Measurements from ENCODE around the gene ASNSD1.
"Not testable (repeated sequence)": the region's sequence is repeated elsewhere in the genome, so short reads cannot be mapped to it uniquely, and the experiment has no call there.

The ASNSD1 gene

DNA sequence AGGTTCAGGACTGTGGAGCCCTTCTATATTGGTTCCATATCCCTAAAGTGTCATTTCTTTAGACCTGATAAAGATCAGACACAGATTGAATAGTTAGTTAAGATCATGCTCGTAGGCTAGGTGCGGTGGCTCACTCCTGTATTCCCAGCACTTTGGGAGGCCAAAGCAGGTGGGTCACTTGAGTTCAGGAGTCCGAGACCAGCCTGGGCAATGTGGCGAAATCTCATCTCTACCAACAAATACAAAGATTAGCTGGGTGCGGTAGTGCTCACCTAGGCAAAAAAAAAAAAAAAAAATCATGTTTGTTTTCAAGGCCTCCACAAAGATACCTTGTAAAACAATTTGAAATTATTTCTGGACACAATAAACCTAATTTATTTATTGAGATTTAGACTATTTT lies 8.7 kb downstream of the ASNSD1 start:
- H3K36me3 ChIP-seq (ENCODE audit: control insufficient read depth, insufficient read depth, low read length): peaks cover 55% of the 10 kb centered on the region

DNA sequence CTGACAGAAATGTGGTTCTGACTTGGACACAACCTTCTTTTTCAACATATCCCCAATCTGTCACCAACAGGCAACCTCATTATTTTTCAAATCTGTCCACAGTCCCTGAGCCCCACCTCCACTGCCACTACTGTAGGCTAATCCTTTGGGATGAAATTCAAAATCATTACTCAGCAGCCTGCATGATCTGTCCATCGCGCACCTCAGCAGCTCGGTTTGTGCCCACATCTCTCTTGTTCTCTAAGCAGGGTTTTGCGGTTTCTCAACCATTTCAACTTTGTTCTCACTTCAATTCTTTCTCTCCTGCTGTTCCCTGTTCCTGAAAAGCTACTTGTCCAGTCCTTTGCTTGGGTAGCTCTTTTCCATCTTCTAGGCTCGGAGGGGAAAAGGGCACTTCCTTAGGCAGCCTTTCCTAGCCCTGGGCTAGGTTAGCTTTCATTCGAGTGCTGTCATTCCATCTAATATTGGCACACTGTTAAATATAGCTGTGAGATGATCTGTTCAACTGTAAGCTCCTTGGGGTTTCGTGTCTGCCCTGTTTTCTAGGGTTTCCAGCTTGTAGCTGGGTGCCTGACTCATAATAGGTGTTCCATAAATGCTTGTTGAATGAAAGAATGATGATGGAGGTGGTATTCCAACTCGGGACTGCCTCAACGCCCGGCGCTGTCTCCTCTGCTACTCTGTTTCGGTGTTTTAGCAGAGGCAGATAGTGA lies 12.6 kb downstream of the ASNSD1 start:
- peaks cover 23% of the 10 kb centered on the region for H3K36me3 ChIP-seq (ENCODE audit: control insufficient read depth, insufficient read depth, low read length)
- H3K9ac ChIP-seq (ENCODE audit: low read length): no peak overlapping the region
- peak overlapping the region; percentile 91 for H3K4me3 ChIP-seq (ENCODE audit: low read depth, low read length)
- H3K27ac ChIP-seq (ENCODE audit: low read depth, low read length): no peak overlapping the region
- H3K9me3 ChIP-seq (ENCODE audit: control insufficient read depth, insufficient read depth, low read depth, low read length): no peaks in the 10 kb centered on the region
- no peaks in the 10 kb centered on the region for H3K27me3 ChIP-seq (ENCODE audit: control insufficient read depth, insufficient read depth, low read length)
- H3K4me1 ChIP-seq (ENCODE audit: control insufficient read depth, insufficient read depth, low read length): 0 out of 2 replicates have a peak, but pooled peaks cover 3% of the 10 kb centered on the region

More for the DNA sequence above, 8.7 kb downstream of the ASNSD1 start:
- no peaks in the 10 kb centered on the region for H3K27me3 ChIP-seq (ENCODE audit: control insufficient read depth, insufficient read depth, low read length)
- no peak overlapping the region for H3K27ac ChIP-seq (ENCODE audit: low read depth, low read length)
- H3K9ac ChIP-seq (ENCODE audit: low read length): no peak overlapping the region
- H3K9me3 ChIP-seq (ENCODE audit: control insufficient read depth, insufficient read depth, low read depth, low read length): no peaks in the 10 kb centered on the region
- 0 out of 2 replicates have a peak, but pooled peaks cover 3% of the 10 kb centered on the region for H3K4me1 ChIP-seq (ENCODE audit: control insufficient read depth, insufficient read depth, low read length)
- H3K4me3 ChIP-seq (ENCODE audit: low read depth, low read length): no peak overlapping the region

DNA sequence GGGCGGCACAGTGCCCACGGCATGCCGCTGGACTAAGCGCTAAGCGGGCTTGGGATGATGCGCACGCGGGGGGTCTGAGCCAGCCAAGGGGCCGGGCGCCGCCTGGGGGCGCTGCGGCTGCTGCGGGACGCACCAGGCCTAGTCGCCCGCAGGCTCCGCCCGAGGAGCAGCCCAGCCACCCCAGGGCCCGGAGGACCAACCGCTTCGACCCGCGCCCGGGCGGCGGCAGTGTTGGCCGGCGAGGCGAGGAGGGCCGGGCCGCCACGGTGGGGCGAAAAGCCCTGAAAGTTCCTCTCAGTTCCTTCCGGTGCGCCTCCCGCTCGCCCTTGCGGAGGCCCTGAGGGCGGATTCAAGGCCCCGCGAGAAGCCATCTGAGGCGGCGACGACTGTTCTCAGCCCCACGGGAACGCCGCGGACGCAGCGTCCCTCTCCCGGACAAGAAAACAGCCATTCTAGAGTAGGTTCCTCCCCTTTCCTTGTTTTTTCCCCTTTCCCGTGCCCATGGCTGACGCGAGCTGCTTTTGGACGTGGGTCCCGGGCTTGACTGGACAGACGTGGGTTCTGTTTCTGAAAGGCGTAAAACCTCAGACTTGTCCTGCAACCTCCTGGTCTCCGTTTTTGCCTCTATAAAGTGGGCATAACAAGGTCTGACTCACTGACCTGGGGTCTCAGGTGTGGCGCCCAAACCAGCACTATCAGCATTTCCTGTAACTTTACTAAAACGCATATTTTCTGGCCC lies 13.3 kb downstream of the ASNSD1 start, which contains the start of gene ANKAR:
ANKAR (plus strand) TSS at position 297 of the 739 bp plus-strand sequence. CDS start 1,821 bp downstream, outside the sequence.
- H3K9ac ChIP-seq (ENCODE audit: low read length): peak within 1 kb of the TSS; percentile 89
- no peaks in the 10 kb centered on the region for H3K9me3 ChIP-seq (ENCODE audit: control insufficient read depth, insufficient read depth, low read depth, low read length)
- H3K27me3 ChIP-seq (ENCODE audit: control insufficient read depth, insufficient read depth, low read length): no peaks in the 10 kb centered on the region
- peak within 1 kb of the TSS; percentile 70; the same call in 1 of the 2 replicates for H3K27ac ChIP-seq (ENCODE audit: low read depth, low read length)
- 0 out of 2 replicates have a peak, but pooled peaks cover 3% of the 10 kb centered on the region for H3K4me1 ChIP-seq (ENCODE audit: control insufficient read depth, insufficient read depth, low read length)
- H3K36me3 ChIP-seq (ENCODE audit: control insufficient read depth, insufficient read depth, low read length): peaks cover 16% of the 10 kb centered on the region
- H3K4me3 ChIP-seq (ENCODE audit: low read depth, low read length): peak within 1 kb of the TSS; percentile 91

DNA sequence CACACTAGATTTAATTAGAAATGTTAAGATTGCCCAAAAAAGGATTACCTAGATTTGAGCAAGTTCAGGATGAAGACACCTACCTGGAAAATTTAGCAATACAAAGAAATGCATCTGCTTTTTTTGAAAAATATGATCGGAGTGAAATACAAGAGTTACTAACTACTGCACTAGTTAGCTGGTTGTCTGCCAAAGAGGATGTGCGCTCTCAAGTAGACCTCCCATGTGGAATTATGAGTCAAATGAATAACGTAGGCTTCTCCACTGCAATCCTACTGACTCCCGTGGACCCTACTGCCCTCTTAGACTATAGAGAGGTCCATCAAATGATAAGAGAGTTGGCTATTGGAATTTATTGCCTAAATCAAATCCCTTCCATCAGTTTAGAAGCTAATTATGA lies 15.2 kb downstream of the ASNSD1 start:
- Histone ChIP-seq H3K4me1 (ENCODE audit: control insufficient read depth, insufficient read depth, low read length) (0 out of 2 replicates have a peak, but pooled peaks cover 3% of the 10 kb centered on the region), H3K36me3 (ENCODE audit: control insufficient read depth, insufficient read depth, low read length) (peaks cover 6% of the 10 kb centered on the region; the same call in 1 of the 2 replicates), H3K27me3 (ENCODE audit: control insufficient read depth, insufficient read depth, low read length) (no peaks in the 10 kb centered on the region), H3K4me3 (ENCODE audit: low read depth, low read length) (no peak overlapping the region), H3K9ac (ENCODE audit: low read length) (no peak overlapping the region), H3K27ac (ENCODE audit: low read depth, low read length) (no peak overlapping the region), H3K9me3 (ENCODE audit: control insufficient read depth, insufficient read depth, low read depth, low read length) (no peaks in the 10 kb centered on the region)

DNA sequence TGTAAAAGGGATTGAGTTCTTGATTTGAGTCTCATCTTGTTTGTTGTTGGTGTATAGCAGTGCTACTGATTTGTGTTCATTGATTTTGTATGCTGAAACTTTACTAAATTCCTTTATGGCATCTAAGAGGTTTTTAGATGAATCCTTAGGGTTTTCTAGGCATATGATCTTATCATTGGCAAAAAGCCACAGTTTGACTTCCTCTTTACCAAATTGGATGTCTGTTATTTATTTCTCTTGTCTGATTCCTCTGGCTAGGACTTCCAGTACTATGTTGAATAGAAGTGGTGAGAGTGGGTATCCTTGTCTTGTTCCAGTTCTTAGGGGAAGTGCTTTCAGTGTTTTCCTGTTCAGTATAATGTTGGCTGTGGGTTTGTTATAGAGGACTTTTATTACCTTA lies 18.0 kb downstream of the ASNSD1 start:
- no peak overlapping the region for H3K4me3 ChIP-seq (ENCODE audit: low read depth, low read length)
- H3K4me1 ChIP-seq (ENCODE audit: control insufficient read depth, insufficient read depth, low read length): no peaks in the 10 kb centered on the region
- no peaks in the 10 kb centered on the region for H3K27me3 ChIP-seq (ENCODE audit: control insufficient read depth, insufficient read depth, low read length)
- no peaks in the 10 kb centered on the region for H3K9me3 ChIP-seq (ENCODE audit: control insufficient read depth, insufficient read depth, low read depth, low read length)
- no peaks in the 10 kb centered on the region for H3K36me3 ChIP-seq (ENCODE audit: control insufficient read depth, insufficient read depth, low read length)
- no peak overlapping the region for H3K9ac ChIP-seq (ENCODE audit: low read length)
- H3K27ac ChIP-seq (ENCODE audit: low read depth, low read length): no peak overlapping the region

DNA sequence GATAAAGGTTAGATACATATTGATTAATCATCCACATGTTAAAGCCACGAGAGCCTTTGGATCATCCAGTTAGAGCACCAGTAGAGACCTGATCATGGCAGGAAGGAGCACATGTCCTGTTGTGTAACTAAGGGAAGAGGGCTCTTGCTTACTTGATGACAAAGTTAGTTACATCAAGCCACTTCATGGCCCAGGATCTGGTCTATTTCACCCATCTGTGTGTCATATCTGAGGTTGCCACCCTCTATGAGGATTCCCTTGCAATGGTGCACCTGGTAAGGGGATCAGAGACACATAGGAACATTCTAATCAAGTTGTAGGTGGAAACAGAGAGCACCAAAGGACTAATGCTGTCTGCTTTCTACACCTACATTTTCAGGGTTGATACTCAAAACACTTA lies 19.9 kb downstream of the ASNSD1 start:
- Histone ChIP-seq H3K4me1 (ENCODE audit: control insufficient read depth, insufficient read depth, low read length) (no peaks in the 10 kb centered on the region), H3K9me3 (ENCODE audit: control insufficient read depth, insufficient read depth, low read depth, low read length) (no peaks in the 10 kb centered on the region), H3K9ac (ENCODE audit: low read length) (no peak overlapping the region), H3K36me3 (ENCODE audit: control insufficient read depth, insufficient read depth, low read length) (no peaks in the 10 kb centered on the region), H3K27me3 (ENCODE audit: control insufficient read depth, insufficient read depth, low read length) (no peaks in the 10 kb centered on the region), H3K27ac (ENCODE audit: low read depth, low read length) (no peak overlapping the region), H3K4me3 (ENCODE audit: low read depth, low read length) (no peak overlapping the region)

DNA sequence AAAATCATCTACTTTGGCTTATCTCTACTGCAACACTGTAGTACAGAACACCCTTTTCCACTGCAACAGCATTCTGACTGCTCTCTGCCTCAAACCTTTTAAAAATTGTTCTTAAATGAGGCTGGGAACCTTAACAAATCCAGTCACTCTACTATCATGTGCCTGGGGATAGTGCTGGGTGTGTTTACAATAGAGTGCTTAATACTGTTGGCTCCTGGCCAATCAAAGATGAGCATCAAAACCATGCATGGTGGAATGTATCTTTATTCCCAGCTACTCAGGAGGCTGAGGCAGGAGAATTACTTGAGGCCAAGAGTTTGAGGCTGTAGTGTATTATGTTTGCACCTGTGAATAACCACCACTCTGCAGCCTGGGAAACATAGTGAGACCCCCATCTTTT lies 20.6 kb downstream of the ASNSD1 start:
- Histone ChIP-seq H3K27ac (ENCODE audit: low read depth, low read length) (no peak overlapping the region), H3K36me3 (ENCODE audit: control insufficient read depth, insufficient read depth, low read length) (no peaks in the 10 kb centered on the region), H3K4me1 (ENCODE audit: control insufficient read depth, insufficient read depth, low read length) (no peaks in the 10 kb centered on the region), H3K4me3 (ENCODE audit: low read depth, low read length) (no peak overlapping the region), H3K27me3 (ENCODE audit: control insufficient read depth, insufficient read depth, low read length) (no peaks in the 10 kb centered on the region), H3K9ac (ENCODE audit: low read length) (no peak overlapping the region), H3K9me3 (ENCODE audit: control insufficient read depth, insufficient read depth, low read depth, low read length) (no peaks in the 10 kb centered on the region)

DNA sequence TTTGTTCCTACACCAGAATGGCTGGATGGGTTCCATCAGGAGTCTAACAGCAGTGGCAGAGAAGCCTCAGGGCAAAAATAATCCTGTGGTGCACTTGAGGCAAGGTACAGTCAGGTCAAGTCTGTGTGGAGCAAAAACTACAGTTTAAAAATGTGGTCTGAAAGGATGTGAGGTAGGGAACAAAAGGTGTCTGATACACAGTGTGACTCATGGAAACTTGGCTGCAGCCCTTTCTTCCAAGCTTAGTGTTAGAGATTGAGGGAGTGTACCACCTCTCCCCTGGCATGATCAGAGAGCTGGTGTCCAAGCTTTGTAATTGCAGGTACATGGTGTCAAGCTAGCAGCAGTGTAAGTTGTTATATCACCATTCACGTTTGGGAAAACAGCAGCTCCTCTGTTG lies 22.1 kb downstream of the ASNSD1 start:
- Histone ChIP-seq H3K27ac (ENCODE audit: low read depth, low read length) (no peak overlapping the region), H3K4me3 (ENCODE audit: low read depth, low read length) (no peak overlapping the region), H3K27me3 (ENCODE audit: control insufficient read depth, insufficient read depth, low read length) (no peaks in the 10 kb centered on the region), H3K4me1 (ENCODE audit: control insufficient read depth, insufficient read depth, low read length) (no peaks in the 10 kb centered on the region), H3K9ac (ENCODE audit: low read length) (no peak overlapping the region), H3K36me3 (ENCODE audit: control insufficient read depth, insufficient read depth, low read length) (no peaks in the 10 kb centered on the region), H3K9me3 (ENCODE audit: control insufficient read depth, insufficient read depth, low read depth, low read length) (no peaks in the 10 kb centered on the region)

DNA sequence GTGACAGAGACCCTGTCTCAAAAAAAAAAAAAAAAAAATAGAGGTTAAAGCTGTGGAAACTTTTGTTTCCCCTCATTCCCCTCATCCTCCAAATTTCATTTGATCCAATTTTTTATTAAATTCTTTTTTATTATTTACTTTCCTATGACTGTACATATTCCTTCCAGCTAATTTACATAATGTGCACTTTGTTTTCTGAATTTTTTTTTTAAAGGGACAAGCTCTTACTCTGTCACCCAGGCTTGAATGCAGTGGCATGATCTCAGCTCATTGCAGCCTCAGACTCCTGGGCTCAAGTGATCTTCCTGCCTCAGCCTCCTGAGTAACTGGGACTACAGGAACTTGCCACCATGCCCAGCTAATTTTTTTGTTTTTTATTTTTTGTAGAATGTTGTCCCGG lies 23.6 kb downstream of the ASNSD1 start:
- H3K4me1 ChIP-seq (ENCODE audit: control insufficient read depth, insufficient read depth, low read length): no peaks in the 10 kb centered on the region

DNA sequence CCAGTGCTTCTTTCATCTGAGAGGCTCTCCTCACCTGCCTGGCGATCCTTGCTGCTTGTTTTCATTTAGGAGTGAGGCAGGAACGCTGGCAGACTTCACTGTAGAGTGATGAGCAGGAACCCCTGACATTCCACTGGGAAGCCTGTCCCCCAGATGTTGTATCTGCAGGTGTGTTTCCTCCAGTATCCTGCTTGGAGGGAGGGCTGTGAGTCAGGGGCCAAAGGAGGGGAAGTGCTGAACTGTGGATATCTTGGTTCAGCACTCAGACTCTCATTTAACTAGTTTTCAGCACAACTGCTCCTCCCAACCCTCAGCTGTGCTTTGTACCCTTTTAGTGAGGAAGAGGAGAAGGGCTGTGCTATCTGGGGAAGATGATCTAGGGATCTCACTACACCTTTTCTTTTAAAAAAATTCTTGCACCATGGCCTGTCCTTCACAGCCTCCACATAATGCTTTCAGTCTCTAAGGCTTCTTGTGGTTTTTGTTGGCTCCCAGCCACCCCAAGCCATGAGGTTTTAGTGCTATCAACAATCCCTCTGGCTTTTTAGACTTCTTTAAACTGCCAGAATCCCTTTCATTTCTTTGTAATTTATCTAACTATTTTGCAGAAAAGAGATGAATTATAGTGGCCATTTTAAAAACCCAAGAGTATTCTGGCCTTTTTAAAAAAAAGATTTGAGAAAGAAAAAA lies 24.4 kb downstream of the ASNSD1 start:
- no peaks in the 10 kb centered on the region for H3K27me3 ChIP-seq (ENCODE audit: control insufficient read depth, insufficient read depth, low read length)
- no peaks in the 10 kb centered on the region for H3K4me1 ChIP-seq (ENCODE audit: control insufficient read depth, insufficient read depth, low read length)
- no peak overlapping the region for H3K9ac ChIP-seq (ENCODE audit: low read length)
- no peaks in the 10 kb centered on the region for H3K36me3 ChIP-seq (ENCODE audit: control insufficient read depth, insufficient read depth, low read length)
- no peak overlapping the region for H3K27ac ChIP-seq (ENCODE audit: low read depth, low read length)
- H3K4me3 ChIP-seq (ENCODE audit: low read depth, low read length): no peak overlapping the region
- H3K9me3 ChIP-seq (ENCODE audit: control insufficient read depth, insufficient read depth, low read depth, low read length): no peaks in the 10 kb centered on the region

More for the DNA sequence above, 23.6 kb downstream of the ASNSD1 start:
- Histone ChIP-seq H3K27ac (ENCODE audit: low read depth, low read length) (no peak overlapping the region), H3K36me3 (ENCODE audit: control insufficient read depth, insufficient read depth, low read length) (no peaks in the 10 kb centered on the region), H3K9me3 (ENCODE audit: control insufficient read depth, insufficient read depth, low read depth, low read length) (no peaks in the 10 kb centered on the region), H3K9ac (ENCODE audit: low read length) (no peak overlapping the region), H3K4me3 (ENCODE audit: low read depth, low read length) (no peak overlapping the region), H3K27me3 (ENCODE audit: control insufficient read depth, insufficient read depth, low read length) (no peaks in the 10 kb centered on the region)

DNA sequence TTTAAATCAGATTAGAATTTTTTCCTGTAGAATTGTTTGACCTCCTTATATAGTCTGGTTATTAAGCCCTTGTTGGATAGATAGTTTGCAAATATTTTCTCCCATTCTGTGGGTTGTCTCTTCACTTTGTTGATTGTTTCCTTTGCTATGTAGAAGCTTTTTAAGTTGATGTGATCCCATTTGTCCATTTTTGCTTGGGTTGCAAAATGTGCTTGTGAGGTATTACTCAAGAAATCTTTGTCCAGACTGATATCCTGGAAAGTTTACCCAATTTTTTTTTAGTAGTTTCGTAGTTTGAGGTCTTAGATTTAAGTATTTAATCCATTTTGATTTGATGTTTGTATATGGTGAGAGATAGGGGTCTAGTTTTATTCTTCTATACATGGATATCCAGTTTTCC lies 26.5 kb downstream of the ASNSD1 start:
- H3K27ac ChIP-seq (ENCODE audit: low read depth, low read length); H3K4me1 ChIP-seq (ENCODE audit: control insufficient read depth, insufficient read depth, low read length); H3K9ac ChIP-seq (ENCODE audit: low read length); H3K36me3 ChIP-seq (ENCODE audit: control insufficient read depth, insufficient read depth, low read length); H3K4me3 ChIP-seq (ENCODE audit: low read depth, low read length); H3K9me3 ChIP-seq (ENCODE audit: control insufficient read depth, insufficient read depth, low read depth, low read length); H3K27me3 ChIP-seq (ENCODE audit: control insufficient read depth, insufficient read depth, low read length): not testable (repeated sequence)
